NCI-H345 treated with DMSO at 0.1 percent for 48 hours (cell line): ENCODE results near the gene UNC79.
"Not testable (repeated sequence)": the region's sequence is repeated elsewhere in the genome, so short reads cannot be mapped to it uniquely, and the experiment has no call there.

Experiments
- DNase-seq: peaks from one replicate; lab custom pipeline; 2025; ENCODE audit not compliant: unreplicated experiment; lab: John Stamatoyannopoulos, UW

The UNC79 gene

GRCh38 chr14:93493054-93493453 is 62.3 kb downstream of the UNC79 start:
- no peak for DNase-seq

- DNase-seq, result not testable (repeated sequence)
These were observed 62.9 kb downstream of the UNC79 start for GRCh38 chr14:93493622-93494021.

GRCh38 chr14:93496856-93497741 is 66.4 kb downstream of the UNC79 start:
- no peak for DNase-seq

DNA sequence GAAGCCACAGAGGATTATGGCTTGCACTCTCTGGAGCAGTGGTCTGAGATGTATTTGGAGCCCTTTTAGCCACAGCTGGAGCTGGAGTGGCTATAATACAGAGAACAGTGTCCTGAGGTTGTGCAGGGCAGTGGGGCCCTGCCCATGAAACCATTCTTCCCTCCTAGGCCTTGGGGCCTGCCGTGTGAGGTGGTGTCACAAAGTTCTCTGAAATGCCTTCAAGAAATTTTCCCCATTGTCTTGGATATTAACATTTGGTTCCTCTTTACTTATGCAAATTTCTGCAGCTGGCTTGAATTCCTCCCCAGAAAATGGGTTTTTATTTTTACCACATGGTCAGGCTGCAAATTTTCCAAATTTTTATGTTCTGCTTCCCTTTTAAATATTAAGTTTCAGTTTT is 79.3 kb downstream of the UNC79 start:
- no peak for DNase-seq

- no peak for DNase-seq
These were observed 80.3 kb downstream of the UNC79 start for GRCh38 chr14:93511001-93511400.

- DNase-seq, result peak; percentile 5
These were observed 89.4 kb downstream of the UNC79 start for GRCh38 chr14:93520053-93520607.

DNA sequence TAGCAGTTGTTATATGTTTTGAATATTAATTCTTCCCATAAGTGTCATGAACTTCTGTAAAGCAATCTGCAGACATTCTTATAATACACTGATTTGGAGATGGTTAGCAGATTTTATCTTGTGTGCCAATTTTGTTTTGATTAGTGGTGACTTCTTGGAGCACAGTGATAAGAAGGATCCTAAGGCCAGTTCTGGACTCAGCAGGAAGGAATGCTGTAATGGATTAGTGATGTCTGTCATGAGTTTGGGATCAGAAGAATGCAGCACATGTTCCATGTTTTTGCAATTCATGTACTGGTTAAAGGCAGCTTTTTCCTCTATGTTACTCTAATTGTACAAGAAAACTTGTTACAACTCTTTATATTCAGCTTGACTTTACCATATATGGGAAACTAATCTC is 91.5 kb downstream of the UNC79 start:
- DNase-seq, result no peak

- not testable (repeated sequence) for DNase-seq
These were observed 94.5 kb downstream of the UNC79 start for GRCh38 chr14:93525216-93525615.

DNA sequence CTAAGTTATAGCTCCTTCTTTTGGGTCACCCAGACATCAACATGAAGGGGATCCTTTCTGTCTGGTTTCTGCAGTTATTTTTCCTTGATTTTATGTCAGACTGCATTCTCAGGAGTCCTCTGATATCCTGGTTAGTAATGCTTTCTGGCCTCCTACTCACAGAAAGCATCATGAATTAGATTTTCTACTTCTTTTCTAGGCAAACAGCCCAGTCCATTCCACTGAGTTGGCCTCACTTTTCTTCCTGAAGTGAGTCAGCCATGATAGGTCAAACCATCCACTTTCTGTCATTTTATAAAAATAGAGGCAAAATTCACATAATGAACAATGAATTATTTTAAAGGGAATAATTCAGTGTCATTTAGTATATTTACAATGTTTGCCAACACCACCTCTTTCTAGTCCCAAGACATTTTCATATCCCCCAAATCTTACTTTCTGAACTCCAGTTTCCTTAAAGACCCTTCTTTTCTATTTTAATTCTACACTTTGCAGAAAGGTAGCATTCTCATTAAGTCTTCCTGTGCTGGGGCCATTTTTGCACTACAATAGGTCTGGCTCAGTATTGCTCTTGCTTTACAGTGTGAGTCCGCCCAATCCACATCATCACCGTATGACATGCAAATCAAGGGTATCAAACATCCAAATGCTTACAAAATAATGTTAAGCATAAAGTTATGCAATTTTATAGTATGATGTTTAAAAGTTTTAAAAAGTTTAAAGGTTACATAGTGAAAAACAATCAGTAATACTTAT is 95.1 kb downstream of the UNC79 start:
- no peak for DNase-seq

- no peak for DNase-seq
These were observed 96.5 kb downstream of the UNC79 start for GRCh38 chr14:93527203-93527607.

DNA sequence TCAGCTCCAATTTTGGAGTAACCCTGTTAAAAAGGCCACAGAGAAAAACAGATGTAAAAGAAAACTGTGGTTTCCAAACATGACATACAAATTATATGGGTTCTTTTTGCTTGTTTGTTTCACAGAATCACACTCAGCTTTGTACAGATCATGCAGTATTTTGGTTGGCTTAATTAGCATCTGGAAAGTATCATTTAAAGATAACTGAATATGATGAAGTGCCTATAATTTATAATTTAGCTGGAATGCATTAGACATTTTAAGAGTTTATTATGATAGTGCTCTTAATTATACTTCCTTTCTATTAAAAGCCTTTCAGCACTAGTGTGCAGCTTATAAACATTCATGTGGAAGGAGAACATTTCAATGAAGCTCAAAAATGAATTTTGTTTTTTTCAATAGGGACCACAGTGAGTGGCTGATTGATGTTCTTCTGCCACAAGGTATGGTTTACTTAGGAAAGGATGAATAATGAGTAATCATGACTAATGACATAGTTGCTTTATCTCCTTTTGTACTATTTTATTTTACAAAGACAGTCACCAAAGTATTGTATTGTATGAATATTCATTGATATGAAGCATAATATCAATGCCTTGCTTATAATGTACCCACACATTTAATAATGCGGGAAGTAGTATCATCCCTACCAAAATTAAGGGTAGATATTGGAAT is 98.3 kb downstream of the UNC79 start:
- DNase-seq, result no peak

GRCh38 chr14:93531644-93532043 is 100.9 kb downstream of the UNC79 start:
- no peak for DNase-seq

- no peak for DNase-seq
These were observed 101.8 kb downstream of the UNC79 start for GRCh38 chr14:93532541-93532940.

DNA sequence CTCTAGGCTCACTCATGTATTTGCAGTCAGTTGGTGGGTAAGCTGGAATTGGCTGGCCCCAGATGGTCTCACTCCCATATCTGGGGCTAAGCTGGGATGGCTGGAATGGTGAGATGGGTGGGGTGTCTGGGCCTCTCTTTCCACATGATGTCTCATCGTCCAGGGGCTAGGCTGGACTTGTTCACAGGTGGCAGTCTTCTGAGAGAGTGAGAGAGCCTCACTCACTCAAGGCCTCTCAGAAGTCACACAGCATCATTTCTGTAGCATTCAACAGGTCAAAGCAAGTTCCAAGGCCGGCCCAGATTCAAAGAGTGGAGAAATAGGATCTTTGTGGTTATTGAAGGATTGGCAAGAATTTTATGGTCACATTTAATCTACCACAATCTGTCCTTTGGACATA is 102.7 kb downstream of the UNC79 start:
- DNase-seq, result no peak

DNA sequence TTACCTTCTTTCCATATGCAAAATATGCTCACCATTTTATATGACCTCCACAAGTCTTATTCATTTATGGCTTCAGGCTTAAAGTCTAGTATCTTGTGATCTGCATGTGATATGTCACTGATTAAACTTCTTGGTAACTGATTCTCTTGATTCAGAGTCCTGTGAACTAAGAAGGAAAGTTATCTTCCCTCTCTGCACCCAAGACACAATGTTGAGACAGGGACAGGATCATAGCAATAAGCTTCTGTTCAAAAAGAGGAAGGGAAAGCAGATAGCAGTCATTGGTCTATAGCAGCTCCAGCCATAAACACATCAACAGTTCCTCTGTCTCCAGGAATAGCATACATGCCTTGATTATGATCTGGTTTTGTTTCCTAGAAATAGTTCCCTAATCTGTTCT is 103.1 kb downstream of the UNC79 start:
- DNase-seq, result no peak

DNA sequence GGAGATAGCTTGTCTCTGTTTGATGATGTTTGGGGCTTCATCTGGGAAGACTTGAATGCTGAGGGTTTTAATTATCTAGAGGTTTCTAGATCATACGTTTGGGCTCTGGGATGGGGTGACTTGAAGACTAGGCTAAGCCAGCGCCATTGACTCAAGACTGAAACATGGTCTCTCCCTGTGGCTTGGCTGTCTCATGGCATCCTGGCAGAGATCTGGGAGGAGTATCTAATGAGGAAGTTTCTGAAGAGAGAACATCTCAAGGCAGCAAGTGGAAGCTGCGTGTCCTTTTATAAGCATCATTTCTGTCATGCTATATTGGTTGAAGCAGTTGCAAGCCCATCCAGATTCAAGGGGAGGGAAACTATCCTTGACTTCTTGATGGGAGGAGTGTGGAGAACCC is 104.8 kb downstream of the UNC79 start:
- DNase-seq, result no peak

- no peak for DNase-seq
These were observed 106.2 kb downstream of the UNC79 start for GRCh38 chr14:93536945-93537344.

DNA sequence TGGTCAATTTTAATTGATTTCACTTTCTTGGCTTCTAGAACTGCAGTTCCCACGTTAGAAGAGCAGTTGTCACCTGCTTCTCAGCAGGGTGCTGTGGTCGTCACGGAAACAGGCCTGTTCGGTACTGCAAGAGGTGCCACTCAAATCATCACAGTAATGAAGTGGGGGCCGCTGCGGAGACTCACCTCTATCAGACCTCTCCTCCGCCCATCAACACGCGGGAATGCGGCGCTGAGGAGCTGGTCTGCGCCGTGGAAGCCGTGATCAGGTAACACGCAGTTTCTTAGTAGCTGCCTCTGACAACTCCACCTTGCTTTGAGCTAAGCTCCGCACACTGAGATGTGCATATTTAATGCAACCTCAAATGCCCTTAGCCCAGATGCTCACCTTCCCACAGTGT is 107.2 kb downstream of the UNC79 start:
- no peak for DNase-seq

DNA sequence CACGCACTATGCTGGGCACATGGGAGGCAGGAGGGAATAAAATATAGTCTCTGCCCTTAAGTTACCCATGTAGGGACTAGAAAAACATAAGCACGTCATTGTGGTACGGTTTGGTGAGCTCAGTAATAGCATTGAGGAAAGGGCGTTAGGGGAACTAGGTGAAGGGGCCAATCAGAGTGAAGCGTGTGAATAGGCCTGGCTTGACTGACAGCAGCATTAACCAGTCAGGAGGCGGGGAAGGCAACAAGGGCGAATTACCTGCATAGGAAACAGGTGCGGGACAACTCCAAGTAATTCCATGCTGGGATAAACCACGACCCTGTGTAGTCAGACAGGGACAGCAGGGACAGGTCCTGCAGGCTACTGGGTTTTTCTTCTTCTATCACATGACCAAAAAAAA is 107.7 kb downstream of the UNC79 start:
- no peak for DNase-seq

GRCh38 chr14:93540235-93540634 is 109.5 kb downstream of the UNC79 start:
- no peak for DNase-seq

GRCh38 chr14:93543766-93544165 is 113.0 kb downstream of the UNC79 start:
- no peak for DNase-seq
